HFF-Myc (cell line): ENCODE data around the gene ERCC4.

Experiments used
- DNase-seq: peaks from one replicate; pipeline ENCODE4 v3.0.0-alpha.2; 2011; ENCODE audit warnings: low read depth; ENCODE audit errors: extremely low read depth
- H3K4me3 ChIP-seq: replicated peaks from 2 replicates; pipeline ENCODE4 v1.5.1; 2011; ENCODE audit warnings: low read depth, mild to moderate bottlenecking, control low read depth, low read length
- CTCF ChIP-seq: IDR thresholded peaks from 2 replicates; pipeline ENCODE4 v1.5.1; 2012; ENCODE audit warnings: mild to moderate bottlenecking, low read depth, low read length, control low read depth; ENCODE audit errors: missing control alignments

ERCC4 gene

GRCh38 chr16:13968835-13969234 is 48.9 kb downstream of the ERCC4 start:
- DNase-seq: no peak
- no peak for TF ChIP-seq CTCF
- H3K4me3 ChIP-seq: no peak overlapping the region

- TF ChIP-seq CTCF: no peak
- no peak for DNase-seq
- H3K4me3 ChIP-seq: no peak overlapping the region
Observed at GRCh38 chr16:13969711-13970110, 49.8 kb downstream of the ERCC4 start.

GRCh38 chr16:13970708-13971422 is 50.9 kb downstream of the ERCC4 start:
- DNase-seq: no peak
- H3K4me3 ChIP-seq: no peak overlapping the region
- no peak for TF ChIP-seq CTCF

DNA sequence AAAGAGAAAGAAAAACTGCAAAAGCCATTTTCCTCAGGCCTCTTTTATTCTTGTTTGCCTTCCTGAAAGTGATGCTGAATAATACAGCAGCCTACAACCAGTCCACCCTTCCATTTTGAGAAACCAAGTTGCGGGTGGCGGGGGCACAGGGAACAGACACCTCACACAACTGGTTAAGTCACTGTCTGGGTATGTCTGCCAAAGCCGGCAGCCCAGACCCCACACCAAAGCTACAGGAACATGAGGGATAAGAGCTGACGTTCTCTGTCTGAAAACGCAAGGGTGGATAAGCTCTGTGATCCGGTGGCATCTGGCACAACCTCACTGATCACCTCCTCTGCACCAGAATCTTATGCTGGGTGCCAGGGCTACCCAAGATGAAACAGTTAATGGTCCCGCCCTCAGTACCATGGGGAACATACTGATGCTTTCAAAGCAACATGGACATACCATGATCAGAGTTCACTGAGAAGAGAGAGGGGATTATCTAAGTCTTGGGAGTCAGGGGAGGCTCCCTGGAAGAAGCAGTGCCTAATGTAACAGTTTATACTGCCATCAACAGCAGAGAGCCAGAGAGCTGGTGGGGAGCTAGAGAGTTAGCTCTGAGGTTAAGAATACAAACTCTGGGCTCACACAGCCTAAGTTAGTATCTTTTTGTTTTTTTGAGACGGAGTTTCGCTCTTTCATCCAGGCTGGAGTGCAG is 53.5 kb downstream of the ERCC4 start:
- no peak overlapping the region for H3K4me3 ChIP-seq
- no peak for DNase-seq
- no peak for TF ChIP-seq CTCF

GRCh38 chr16:13977177-13977576 is 57.2 kb downstream of the ERCC4 start:
- DNase-seq: no peak
- no peak for TF ChIP-seq CTCF
- H3K4me3 ChIP-seq: no peak overlapping the region

GRCh38 chr16:13982451-13982850 is 62.5 kb downstream of the ERCC4 start:
- DNase-seq: no peak
- TF ChIP-seq CTCF: no peak

More at GRCh38 chr16:13982451-13982850, 62.5 kb downstream of the ERCC4 start:
- no peak overlapping the region for H3K4me3 ChIP-seq
